IPS DF 19.7 (cell line): ENCODE results near the gene SP1.

ENCODE experiments used
- DNase-seq: peaks from one replicate; pipeline ENCODE4 v3.0.0-alpha.2; 2013; ENCODE audit warnings: low read depth, low spot score

Gene SP1

DNA sequence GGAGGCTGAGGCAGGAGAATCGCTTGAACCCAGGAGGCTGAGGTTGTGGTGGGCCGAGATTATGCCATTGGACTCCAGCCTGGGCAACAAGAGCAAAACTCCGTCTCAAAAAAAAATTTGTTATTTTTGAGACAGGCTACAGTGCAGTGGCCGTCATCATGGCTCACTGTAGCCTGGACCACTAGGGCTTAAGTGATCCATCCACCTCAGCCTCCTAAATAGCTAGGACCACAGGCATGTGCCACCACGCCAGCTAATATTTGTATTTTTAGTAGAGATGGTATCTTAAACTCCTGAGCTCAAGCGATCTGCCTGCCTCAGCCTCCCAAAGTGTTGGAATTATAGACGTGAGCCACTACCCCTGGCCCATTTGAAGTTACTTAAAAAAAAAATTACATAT lies 71.0 kb downstream of the SP1 start:
- DNase-seq: no peak

DNA sequence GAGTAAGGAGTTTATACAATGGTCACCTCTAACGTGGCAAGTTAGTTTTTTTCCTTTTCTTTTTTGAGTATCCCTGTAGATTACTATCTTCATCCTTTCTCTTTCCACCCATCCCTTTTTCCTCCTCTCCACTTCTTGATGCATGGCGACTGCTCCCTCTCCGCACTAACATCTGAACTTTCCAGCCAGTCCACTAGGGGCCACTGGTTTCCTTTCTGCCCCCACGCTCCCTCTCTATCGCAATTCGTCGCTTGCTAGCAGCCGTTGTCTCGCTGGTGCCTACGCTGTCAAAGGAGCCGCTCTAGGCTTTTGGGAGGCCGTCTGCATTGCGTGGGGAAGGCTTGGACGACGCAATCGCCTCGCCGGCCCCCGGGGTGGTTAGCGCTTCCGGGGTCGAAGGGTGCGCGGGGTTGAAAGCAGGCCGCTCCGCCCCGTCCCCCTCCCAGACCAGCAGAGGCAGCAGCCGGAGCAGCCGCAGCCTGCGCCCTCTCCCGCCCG lies 71.7 kb downstream of the SP1 start, which contains the start of gene PCBP2:
Gene PCBP2 (plus strand): TSS at position 442 of the 498 bp plus-strand sequence. CDS start 2,699 bp downstream, outside the sequence.
- DNase-seq: peak; percentile 99

DNA sequence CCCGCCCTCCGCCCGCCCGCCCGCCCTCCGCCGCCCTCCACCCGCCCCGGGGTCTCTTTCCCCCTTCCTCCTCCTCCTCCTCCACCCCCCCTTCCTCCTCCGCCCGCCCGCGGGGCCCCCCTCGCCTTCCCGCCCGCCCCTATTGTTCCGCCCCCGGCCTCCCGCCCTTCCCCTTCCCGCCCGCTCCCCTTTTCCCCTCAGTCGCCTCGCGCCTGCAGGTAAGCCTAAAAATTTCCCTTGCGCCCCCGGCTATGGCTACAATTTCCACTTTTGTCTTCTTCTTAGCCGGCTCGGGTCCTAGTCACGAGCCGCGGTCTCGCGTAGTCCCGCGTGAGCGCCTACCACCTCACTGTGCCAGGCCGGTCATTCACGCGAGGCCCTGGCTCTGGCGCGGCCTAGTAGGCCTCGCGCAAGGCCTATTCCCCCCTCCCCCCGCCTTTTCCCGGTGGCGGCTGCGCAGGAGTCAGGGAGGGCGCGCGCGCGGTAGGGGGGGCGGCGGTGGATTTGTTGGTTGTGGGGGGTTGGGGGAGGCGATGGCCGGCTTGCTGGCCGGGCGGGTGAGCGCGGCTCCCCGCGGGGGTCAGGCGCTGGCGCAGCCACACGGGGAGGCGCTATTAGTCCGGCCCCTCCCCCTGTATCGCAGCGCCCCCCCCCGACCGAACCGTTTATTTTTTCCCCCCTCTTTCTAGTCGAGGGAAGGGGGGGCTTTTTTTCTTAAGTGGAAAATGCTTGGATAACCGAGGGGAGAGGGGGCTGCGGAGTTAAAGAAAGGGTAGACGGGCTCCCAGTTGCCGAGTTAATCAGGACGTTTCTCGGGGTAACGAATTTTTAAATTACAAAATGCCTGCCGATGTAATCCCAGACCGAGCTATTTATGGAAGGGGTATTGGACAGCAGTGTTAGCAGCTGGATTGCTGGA lies 72.4 kb downstream of the SP1 start:
- no peak for DNase-seq

DNA sequence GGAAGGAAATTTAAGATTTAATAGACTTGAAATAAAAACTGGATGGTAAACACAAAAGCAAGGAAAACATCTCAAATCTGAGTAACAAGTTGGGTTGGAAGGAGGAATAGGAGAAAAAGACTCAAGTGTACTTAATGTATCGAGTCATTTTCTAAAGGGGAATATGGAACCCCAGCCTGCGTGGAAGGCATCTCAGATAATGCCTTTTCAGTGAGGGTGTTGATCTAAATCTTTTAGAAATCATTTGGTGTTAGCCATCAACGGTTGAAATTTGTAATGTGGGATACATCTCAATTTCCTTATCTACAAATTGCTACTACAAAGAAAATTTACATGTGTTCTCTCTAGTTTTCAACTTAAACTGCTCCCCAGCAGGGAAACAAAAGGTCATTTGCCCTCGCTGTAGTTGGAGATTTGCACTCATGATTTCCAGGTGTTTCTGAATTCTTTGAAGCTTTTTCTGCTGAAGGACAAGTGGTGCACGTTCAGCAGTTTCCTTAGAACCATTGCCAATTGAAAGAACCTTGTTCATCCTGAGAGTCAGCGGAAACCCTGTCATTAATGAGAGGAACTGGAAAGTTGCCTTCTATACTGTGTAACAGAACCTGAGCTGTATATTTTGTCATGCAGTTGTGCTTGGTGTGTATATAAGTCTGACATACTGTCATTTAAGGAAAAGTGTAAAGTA lies 74.1 kb downstream of the SP1 start:
- DNase-seq: no peak

DNA sequence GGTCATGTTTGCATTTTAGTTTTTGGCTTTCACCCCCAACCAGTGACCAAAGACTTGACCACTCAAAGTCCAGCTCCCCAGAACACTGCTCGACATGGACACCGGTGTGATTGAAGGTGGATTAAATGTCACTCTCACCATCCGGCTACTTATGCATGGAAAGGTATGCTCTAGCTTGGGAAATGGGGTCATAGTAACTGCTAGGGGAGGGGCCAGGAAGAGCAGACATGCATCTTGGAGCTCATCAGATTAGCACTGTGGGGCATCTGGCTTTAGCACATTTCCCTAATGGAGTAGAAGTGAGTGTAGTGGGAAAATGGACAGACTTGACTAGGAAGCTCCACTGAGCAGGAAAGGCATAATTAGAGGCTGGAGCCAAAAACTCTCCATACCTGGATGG lies 74.7 kb downstream of the SP1 start:
- no peak for DNase-seq

DNA sequence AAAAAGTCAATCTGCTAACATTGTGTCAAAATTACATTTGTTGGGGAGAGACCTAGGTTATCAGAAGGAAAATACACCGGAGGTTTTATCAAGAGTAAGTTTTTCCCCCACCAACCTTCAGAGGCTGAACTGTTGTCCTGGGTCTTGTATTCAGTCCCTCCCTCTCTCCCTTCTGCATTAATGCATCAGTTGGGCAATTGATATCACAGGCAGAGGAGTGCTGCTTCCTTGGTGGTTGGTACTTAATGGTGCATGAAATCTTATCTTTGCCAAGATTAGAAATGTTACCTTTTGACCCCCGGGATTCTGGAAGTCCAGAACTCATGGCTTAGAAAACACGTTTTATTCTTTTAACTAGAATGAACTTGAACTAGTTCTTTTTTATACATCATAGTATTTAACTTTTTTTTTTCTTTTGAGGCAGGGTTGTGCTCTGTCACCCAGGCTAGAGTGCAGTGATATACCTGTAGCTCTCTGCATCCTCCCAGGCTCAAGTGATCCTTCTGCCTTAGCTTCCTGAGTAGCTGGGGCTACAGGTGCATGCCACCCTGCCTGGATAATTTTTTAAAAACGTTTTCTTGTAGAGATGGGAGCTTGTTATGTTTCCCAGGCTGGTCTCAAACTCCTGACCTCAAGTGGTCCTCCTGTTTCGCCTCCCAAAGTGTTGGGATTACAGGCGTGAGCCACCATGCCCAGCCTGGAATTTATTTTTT lies 76.8 kb downstream of the SP1 start:
- no peak for DNase-seq

DNA sequence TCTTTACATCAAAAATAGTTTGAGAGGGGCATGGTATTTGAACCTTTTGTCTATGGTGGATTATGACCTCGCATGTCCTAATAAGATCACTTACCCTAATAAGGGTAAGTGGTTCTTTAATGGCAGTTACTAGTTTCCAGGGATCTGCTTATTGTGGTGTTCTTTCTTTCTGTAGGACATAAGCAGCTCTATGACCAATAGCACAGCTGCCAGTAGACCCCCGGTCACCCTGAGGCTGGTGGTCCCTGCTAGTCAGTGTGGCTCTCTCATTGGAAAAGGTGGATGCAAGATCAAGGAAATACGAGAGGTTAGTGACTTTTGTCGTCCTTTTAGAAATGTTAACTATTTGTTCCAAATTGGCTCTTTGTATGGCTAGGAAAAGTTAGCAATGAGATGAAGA lies 79.1 kb downstream of the SP1 start:
- no peak for DNase-seq

DNA sequence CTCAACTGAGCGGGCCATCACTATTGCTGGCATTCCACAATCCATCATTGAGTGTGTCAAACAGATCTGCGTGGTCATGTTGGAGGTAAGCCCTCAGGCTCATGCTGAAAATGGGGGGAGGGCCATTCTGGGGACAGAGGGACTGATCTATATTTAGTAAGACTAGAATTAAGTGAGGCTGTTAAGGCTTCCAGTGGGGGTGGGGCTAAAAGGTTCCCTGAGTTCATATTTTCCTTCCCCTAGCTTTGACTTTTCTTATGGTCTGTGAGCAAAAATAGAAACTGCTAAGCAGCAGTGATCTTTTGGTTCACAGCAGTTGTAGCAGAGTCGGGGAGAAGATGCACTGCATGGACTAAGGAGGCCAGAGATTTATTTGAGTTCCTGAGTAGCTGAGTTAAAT lies 81.1 kb downstream of the SP1 start:
- DNase-seq: no peak

DNA sequence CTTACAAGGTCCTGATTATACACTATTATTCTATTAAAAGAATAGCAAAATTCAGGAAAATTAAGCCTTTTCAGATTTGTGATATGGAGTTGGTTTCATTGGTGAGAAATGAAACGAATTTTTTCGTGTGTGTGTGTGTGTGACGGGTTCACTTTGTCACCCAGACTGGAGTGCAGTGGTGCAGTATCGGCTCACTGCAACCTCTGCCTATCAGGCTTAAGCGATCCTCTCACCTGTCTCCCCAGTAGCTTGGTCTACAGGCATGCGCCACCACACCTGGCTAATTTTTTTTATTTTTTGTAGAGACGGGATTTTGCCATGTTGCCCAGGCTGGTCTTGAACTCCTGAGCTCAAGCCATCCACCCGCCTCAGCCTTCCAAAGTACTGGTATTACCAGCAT lies 81.6 kb downstream of the SP1 start:
- no peak for DNase-seq

DNA sequence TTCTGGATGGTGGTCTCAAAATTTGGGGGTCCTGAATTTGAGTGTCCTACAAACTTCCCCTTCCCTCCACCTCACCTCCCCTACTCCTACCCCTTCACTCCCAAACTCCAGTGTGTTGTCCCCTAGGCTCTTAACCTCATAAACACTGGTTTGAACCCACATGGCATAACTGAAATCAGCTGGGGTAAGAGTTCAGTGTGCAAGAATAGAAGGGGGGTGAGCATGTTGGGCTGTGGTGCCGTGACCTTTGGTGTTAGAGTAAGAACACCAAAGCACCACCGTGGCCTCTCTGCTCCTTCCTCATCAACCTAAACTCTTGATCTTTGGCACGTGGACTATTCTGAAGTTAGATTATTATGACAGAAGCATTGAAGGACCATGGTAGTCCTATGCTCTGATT lies 83.0 kb downstream of the SP1 start:
- no peak for DNase-seq

DNA sequence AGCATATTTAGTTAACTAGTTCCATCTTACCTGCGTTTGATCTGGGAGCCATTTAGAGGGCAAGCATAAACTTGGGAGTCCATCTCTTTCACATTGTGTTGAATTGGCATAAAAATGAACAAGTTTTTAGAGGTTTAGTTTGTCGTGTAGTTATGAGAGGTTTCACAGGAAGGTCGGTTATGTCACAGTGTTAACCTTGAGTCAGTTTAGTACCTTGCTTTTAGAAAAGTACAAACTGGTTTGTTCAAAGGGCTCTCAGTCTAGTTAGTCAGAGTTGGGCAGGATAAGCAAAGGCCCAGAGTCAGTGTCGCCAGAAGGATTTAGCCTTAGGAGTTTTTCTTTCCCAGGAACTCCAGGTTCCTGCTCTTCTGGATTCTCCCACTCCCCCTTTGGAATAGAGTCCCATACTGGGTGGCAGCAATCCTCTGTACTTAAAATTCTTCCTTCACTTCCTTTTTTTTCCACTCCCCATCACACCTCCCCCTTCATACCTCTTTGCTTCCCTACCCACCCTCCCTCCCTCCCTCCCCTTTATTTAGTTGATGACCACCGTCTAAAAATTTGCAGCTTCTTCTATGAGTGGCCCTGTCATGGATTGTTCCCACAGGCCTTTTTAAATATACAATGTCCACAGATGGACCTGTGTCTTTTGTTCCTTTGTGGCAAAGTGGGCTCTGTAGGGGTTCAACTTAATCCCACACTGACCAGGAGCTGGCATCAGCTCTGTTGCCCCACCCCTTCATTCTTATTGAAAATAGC lies 84.0 kb downstream of the SP1 start:
- no peak for DNase-seq

DNA sequence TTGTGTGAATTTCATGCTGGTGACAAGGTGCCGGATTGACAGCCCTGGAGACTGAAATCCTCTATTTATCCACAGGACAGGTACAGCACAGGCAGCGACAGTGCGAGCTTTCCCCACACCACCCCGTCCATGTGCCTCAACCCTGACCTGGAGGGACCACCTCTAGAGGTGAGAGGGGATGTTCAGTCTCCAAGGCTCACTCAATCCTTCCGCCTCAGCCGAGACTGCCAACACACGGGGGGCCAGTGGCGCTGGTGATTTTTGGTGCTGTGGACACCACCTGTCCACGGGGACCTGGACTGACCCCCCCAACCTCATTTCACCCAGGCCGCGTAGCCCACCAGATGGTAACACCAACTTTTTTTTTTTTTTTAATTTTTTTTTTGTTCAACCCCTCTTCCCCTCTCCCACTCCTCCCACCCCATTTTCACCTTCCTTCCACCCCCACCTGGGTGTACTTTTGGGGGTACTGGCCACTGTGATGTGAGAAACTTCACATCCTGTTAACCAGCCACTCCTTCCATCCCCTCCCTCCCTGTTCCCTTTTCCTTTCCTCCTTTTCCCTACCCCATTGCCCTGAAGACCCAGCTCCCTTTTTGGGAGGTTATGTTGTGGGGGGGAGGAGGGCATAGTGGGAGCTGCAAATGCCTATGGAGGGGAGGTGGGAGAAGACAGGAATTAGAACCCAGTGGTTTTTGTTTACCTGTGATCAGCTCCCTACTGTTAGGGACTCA lies 84.9 kb downstream of the SP1 start:
- DNase-seq: no peak

DNA sequence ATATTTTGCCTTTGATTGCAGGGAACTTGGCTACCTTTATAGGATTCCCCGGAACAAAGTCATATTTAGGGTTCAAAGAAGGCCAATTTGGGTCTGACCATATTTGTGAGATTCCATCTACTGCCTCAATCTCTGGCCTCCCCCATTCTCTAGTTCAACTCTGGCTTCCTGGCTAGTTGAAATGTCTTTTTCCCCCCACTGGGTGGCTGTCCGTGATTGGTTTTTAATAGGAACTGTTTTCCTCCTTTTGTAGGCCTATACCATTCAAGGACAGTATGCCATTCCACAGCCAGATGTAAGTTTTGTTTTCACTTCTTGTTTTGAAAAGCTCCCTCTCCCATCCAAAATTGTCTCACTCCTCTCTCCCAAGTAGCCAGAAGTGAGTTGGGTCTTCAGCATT lies 85.7 kb downstream of the SP1 start:
- no peak for DNase-seq
